ENCODE data around the gene KIF2C. TPM values are rescaled to one million over a fixed set of nuclear protein-coding genes. Genes with fewer than 3 reads are reported as not detected.

The KIF2C gene
- total RNA-seq, 1 experiment from 2014 or later, result 98.7 TPM

- no peak overlapping the region for H3K9ac ChIP-seq (ENCODE audit: low read length)
These were observed 63.4 kb downstream of the KIF2C start for GRCh38 chr1:44803062-44803311.

GRCh38 chr1:44803312-44804095 is 63.9 kb downstream of the KIF2C start:
- Histone ChIP-seq H3K36me3 (ENCODE audit: low read depth, low read length) (peaks cover 7% of the 10 kb centered on the region; the same call in 1 of the 2 replicates), H3K79me2 (ENCODE audit: low read length) (peaks cover 22% of the 10 kb centered on the region), H2AFZ (ENCODE audit: low read length) (no peak overlapping the region), H3K27ac (ENCODE audit: low read length) (no peak overlapping the region), H3K27me3 (ENCODE audit: low read length) (no peaks in the 10 kb centered on the region), H4K20me1 (ENCODE audit: low read length) (peaks cover 12% of the 10 kb centered on the region), H3K4me1 (ENCODE audit: insufficient read depth, low read length) (peaks cover 39% of the 10 kb centered on the region), H3K4me2 (ENCODE audit: low read length) (no peak overlapping the region), H3K9ac (ENCODE audit: low read length) (no peak overlapping the region), H3K9me3 (ENCODE audit: low read length) (no peaks in the 10 kb centered on the region), H3K9me2 (replicated peaks; ENCODE audit: low read length) (no peaks in the 10 kb centered on the region), H3K4me3 (ENCODE audit: low read length) (no peak overlapping the region), H3F3A (ENCODE audit: low read length, unreplicated experiment) (peaks cover 5% of the 10 kb centered on the region)
- CTCF ChIA-PET, result no interaction called here
- BruUV-seq (replicated peaks), result no TSS peak
- TF ChIP-seq CTCF (conservative IDR thresholded peaks at IDR 0.05; ENCODE audit: low read depth, low read length) (no peak), EZH2phosphoT487 (IDR thresholded peaks at IDR 0.05; ENCODE audit: borderline replicate concordance, low read length) (no peak), EZH2 (IDR thresholded peaks at IDR 0.05; ENCODE audit: low read length, unreplicated experiment) (no peak)
- intact Hi-C loops (cut with micrococcal nuclease), result no loop called here
- ATAC-seq, result no peak
- POLR2A ChIA-PET (ENCODE audit: unreplicated experiment), result no interaction called here
- no peak for DNase-seq

More at GRCh38 chr1:44803062-44803311, 63.4 kb downstream of the KIF2C start:
- H3K27me3 ChIP-seq (ENCODE audit: low read length), result no peaks in the 10 kb centered on the region
- no peak overlapping the region for H2AFZ ChIP-seq (ENCODE audit: low read length)
- no peaks in the 10 kb centered on the region for H3K9me3 ChIP-seq (ENCODE audit: low read length)
- CTCF ChIA-PET, result no interaction called here
- BruUV-seq (replicated peaks), result no TSS peak
- H3K79me2 ChIP-seq (ENCODE audit: low read length), result peaks cover 22% of the 10 kb centered on the region
- no peak for TF ChIP-seq EZH2 (IDR thresholded peaks at IDR 0.05; ENCODE audit: low read length, unreplicated experiment)
- TF ChIP-seq EZH2phosphoT487 (IDR thresholded peaks at IDR 0.05; ENCODE audit: borderline replicate concordance, low read length), result no peak
- TF ChIP-seq CTCF (conservative IDR thresholded peaks at IDR 0.05; ENCODE audit: low read depth, low read length), result no peak
- H3K27ac ChIP-seq (ENCODE audit: low read length), result no peak overlapping the region
- peaks cover 7% of the 10 kb centered on the region; the same call in 1 of the 2 replicates for H3K36me3 ChIP-seq (ENCODE audit: low read depth, low read length)
- no peak overlapping the region for H3K4me2 ChIP-seq (ENCODE audit: low read length)
- no peaks in the 10 kb centered on the region for H3K9me2 ChIP-seq (replicated peaks; ENCODE audit: low read length)
- H3K4me3 ChIP-seq (ENCODE audit: low read length), result no peak overlapping the region
- intact Hi-C loops (cut with micrococcal nuclease), result no loop called here
- POLR2A ChIA-PET (ENCODE audit: unreplicated experiment), result no interaction called here
- H3K4me1 ChIP-seq (ENCODE audit: insufficient read depth, low read length), result peaks cover 34% of the 10 kb centered on the region
- peaks cover 12% of the 10 kb centered on the region for H4K20me1 ChIP-seq (ENCODE audit: low read length)
- H3F3A ChIP-seq (ENCODE audit: low read length, unreplicated experiment), result peaks cover 5% of the 10 kb centered on the region
- DNase-seq (no peak), ATAC-seq (no peak)

GRCh38 chr1:44805311-44806024 is 65.8 kb downstream of the KIF2C start:
- Histone ChIP-seq H2AFZ (ENCODE audit: low read length) (no peak overlapping the region), H3K79me2 (ENCODE audit: low read length) (peaks cover 20% of the 10 kb centered on the region), H3K4me3 (ENCODE audit: low read length) (no peak overlapping the region), H3K27ac (ENCODE audit: low read length) (no peak overlapping the region), H3K4me1 (ENCODE audit: insufficient read depth, low read length) (peaks cover 50% of the 10 kb centered on the region), H3F3A (ENCODE audit: low read length, unreplicated experiment) (peaks cover 5% of the 10 kb centered on the region), H3K27me3 (ENCODE audit: low read length) (no peaks in the 10 kb centered on the region), H3K36me3 (ENCODE audit: low read depth, low read length) (peaks cover 7% of the 10 kb centered on the region; the same call in 1 of the 2 replicates), H3K9me3 (ENCODE audit: low read length) (no peaks in the 10 kb centered on the region), H3K9ac (ENCODE audit: low read length) (no peak overlapping the region), H3K4me2 (ENCODE audit: low read length) (no peak overlapping the region), H3K9me2 (replicated peaks; ENCODE audit: low read length) (no peaks in the 10 kb centered on the region), H4K20me1 (ENCODE audit: low read length) (peaks cover 12% of the 10 kb centered on the region)
- no peak for TF ChIP-seq EZH2phosphoT487 (IDR thresholded peaks at IDR 0.05; ENCODE audit: borderline replicate concordance, low read length)
- no peak for TF ChIP-seq EZH2 (IDR thresholded peaks at IDR 0.05; ENCODE audit: low read length, unreplicated experiment)
- TF ChIP-seq CTCF (conservative IDR thresholded peaks at IDR 0.05; ENCODE audit: low read depth, low read length), result peak; percentile 22; the same call in 1 of the 2 replicates
- intact Hi-C loops (cut with micrococcal nuclease), result no loop called here
- ChIA-PET CTCF (no interaction called here), POLR2A (ENCODE audit: unreplicated experiment) (interaction anchor here (0.6 kb wide), 1 partner anchor 165 kb away, joined by 3 read pairs; no protein-coding TSS in a partner anchor)
- BruUV-seq (replicated peaks), result no TSS peak
- no peak for DNase-seq
- no peak for ATAC-seq
